Loucy (cell line): ENCODE measurements around the gene TSPAN4.
A peak's percentile ranks its signal among the peaks of the same experiment; 100 is the strongest.

Source experiments
- H2AFZ ChIP-seq: fragments of 200-600 bp; sonication (generic); 2 replicates; pipeline ENCODE4 v1.6.0; 2016; ENCODE audit warnings: antibody characterized with exemption, mild to moderate bottlenecking, low read length, moderate library complexity
- H3F3A ChIP-seq: fragments of 200-600 bp; 2 replicates; pipeline ENCODE4 v1.6.0; 2016; ENCODE audit warnings: antibody characterized with exemption, low read depth, mild to moderate bottlenecking
- H3K27me3 ChIP-seq: fragments of 200-600 bp; sonication (generic); 2 replicates; pipeline ENCODE4 v1.6.1; 2014; ENCODE audit warnings: low read length, mild to moderate bottlenecking; ENCODE audit not compliant: insufficient read depth, poor library complexity, severe bottlenecking
- H3K36me3 ChIP-seq: fragments of 200-600 bp; sonication (generic); 2 replicates; pipeline ENCODE4 v1.6.1; 2016; ENCODE audit warnings: low read length; ENCODE audit not compliant: insufficient read depth
- H3K4me1 ChIP-seq: fragments of 200-600 bp; sonication (generic); 2 replicates; pipeline ENCODE4 v1.5.1; 2014; ENCODE audit warnings: low read length, mild to moderate bottlenecking; ENCODE audit not compliant: insufficient read depth, poor library complexity, severe bottlenecking
- H3K4me2 ChIP-seq: fragments of 200-600 bp; sonication (generic); 2 replicates; pipeline ENCODE4 v1.6.0; 2014; ENCODE audit warnings: antibody characterized with exemption, low read length, low read depth, mild to moderate bottlenecking; ENCODE audit not compliant: poor library complexity, severe bottlenecking
- H3K4me3 ChIP-seq: fragments of 200-600 bp; sonication (generic); 2 replicates; pipeline ENCODE4 v1.5.1; 2014; ENCODE audit warnings: low read length, mild to moderate bottlenecking, mixed read lengths; ENCODE audit not compliant: poor library complexity, severe bottlenecking
- H3K79me2 ChIP-seq: fragments of 200-600 bp; sonication (generic); 2 replicates; pipeline ENCODE4 v1.6.1; 2014; ENCODE audit warnings: low read length; ENCODE audit not compliant: insufficient read depth
- H3K9ac ChIP-seq: fragments of 200-600 bp; sonication (generic); 2 replicates; pipeline ENCODE4 v1.6.0; 2014; ENCODE audit warnings: mild to moderate bottlenecking, low read depth, low read length, moderate library complexity; ENCODE audit not compliant: poor library complexity, severe bottlenecking
- H3K9me2 ChIP-seq: fragments of 200-600 bp; sonication (generic); replicated peaks from 2 replicates; pipeline ENCODE4 v1.6.1; 2016; ENCODE audit warnings: low read depth, low read length, mixed read lengths
- H3K9me3 ChIP-seq: fragments of 200-600 bp; sonication (generic); 2 replicates; pipeline ENCODE4 v1.6.1; 2014; ENCODE audit warnings: mild to moderate bottlenecking, antibody characterized with exemption, low read length, low read depth; ENCODE audit not compliant: insufficient read depth
- H4K20me1 ChIP-seq: fragments of 200-600 bp; sonication (generic); 2 replicates; pipeline ENCODE4 v1.6.0; 2014; ENCODE audit warnings: antibody characterized with exemption, low read length, mild to moderate bottlenecking; ENCODE audit not compliant: insufficient read depth, poor library complexity, severe bottlenecking
- CTCF ChIP-seq: fragments of 200-600 bp; sonication (generic); conservative IDR thresholded peaks from 2 replicates; pipeline ENCODE4 v1.5.1; 2014; ENCODE audit warnings: mild to moderate bottlenecking, antibody characterized with exemption, low read length
- EZH2phosphoT487 ChIP-seq: fragments of 200-600 bp; IDR thresholded peaks from 2 replicates; pipeline ENCODE4 v1.6.1; 2018; ENCODE audit warnings: antibody characterized with exemption, mild to moderate bottlenecking, moderate library complexity, borderline replicate concordance

Gene TSPAN4

GRCh38 chr11:909406-909805, 66.8 kb downstream of the TSPAN4 start:
- Histone ChIP-seq H3F3A (no peaks in the 10 kb centered on the region), H2AFZ (no peak overlapping the region), H3K27me3 (no peaks in the 10 kb centered on the region), H3K4me1 (peaks cover 21% of the 10 kb centered on the region), H3K4me2 (peak overlapping the region; percentile 86), H3K36me3 (peaks cover under 1% of the 10 kb centered on the region; the same call in 1 of the 2 replicates), H3K9me3 (no peaks in the 10 kb centered on the region), H3K4me3 (peak overlapping the region; percentile 90), H4K20me1 (peaks cover 5% of the 10 kb centered on the region), H3K9me2 (no peaks in the 10 kb centered on the region), H3K79me2 (peaks cover 30% of the 10 kb centered on the region), H3K9ac (peak overlapping the region; percentile 90)
- no peak for TF ChIP-seq EZH2phosphoT487
- TF ChIP-seq CTCF: no peak

- H3F3A ChIP-seq: no peaks in the 10 kb centered on the region
- H3K27me3 ChIP-seq: no peaks in the 10 kb centered on the region
- TF ChIP-seq EZH2phosphoT487 (no peak), CTCF (no peak)
- H3K9me3 ChIP-seq: no peaks in the 10 kb centered on the region
- peaks cover 21% of the 10 kb centered on the region for H3K4me1 ChIP-seq
- peaks cover 5% of the 10 kb centered on the region for H4K20me1 ChIP-seq
- H3K9me2 ChIP-seq: no peaks in the 10 kb centered on the region
- peak overlapping the region; percentile 90 for H3K9ac ChIP-seq
- no peaks in the 10 kb centered on the region for H3K36me3 ChIP-seq
- H3K79me2 ChIP-seq: peaks cover 30% of the 10 kb centered on the region
- H3K4me3 ChIP-seq: peak overlapping the region; percentile 90
- peak overlapping the region; percentile 86 for H3K4me2 ChIP-seq
- H2AFZ ChIP-seq: peak overlapping the region; percentile 89
Observed at GRCh38 chr11:910044-910588, 67.5 kb downstream of the TSPAN4 start.

GRCh38 chr11:910589-911030, 68.0 kb downstream of the TSPAN4 start, which contains the start of gene CHID1:
Gene CHID1, minus strand, starts transcription at chr11:910810. Its CDS starts 5,994 bp downstream, at chr11:904816.
- no peaks in the 10 kb centered on the region for H3K9me3 ChIP-seq
- TF ChIP-seq EZH2phosphoT487: no peak
- no peak for TF ChIP-seq CTCF
- H3K4me3 ChIP-seq: peak within 1 kb of the TSS; percentile 90
- no peaks in the 10 kb centered on the region for H3K27me3 ChIP-seq
- peak within 1 kb of the TSS; percentile 86 for H3K4me2 ChIP-seq
- H3K9me2 ChIP-seq: no peaks in the 10 kb centered on the region
- H3K9ac ChIP-seq: peak within 1 kb of the TSS; percentile 90
- peaks cover 21% of the 10 kb centered on the region for H3K4me1 ChIP-seq
- no peaks in the 10 kb centered on the region for H3F3A ChIP-seq
- peak within 1 kb of the TSS; percentile 89 for H2AFZ ChIP-seq
- peaks cover 5% of the 10 kb centered on the region for H4K20me1 ChIP-seq
- peaks cover 30% of the 10 kb centered on the region for H3K79me2 ChIP-seq
- H3K36me3 ChIP-seq: no peaks in the 10 kb centered on the region
